Measurements from ENCODE around the gene SLC17A7.

SLC17A7 gene

GRCh38 chr19:49479975-49480628 is 38.8 kb upstream of the SLC17A7 start:
- Histone ChIP-seq H3K9me2 (replicated peaks; ENCODE audit: control insufficient read depth, low read length) (no peaks in the 10 kb centered on the region), H3K4me3 (ENCODE audit: low read length) (no peak overlapping the region), H3K27me3 (ENCODE audit: control insufficient read depth, low read length) (no peaks in the 10 kb centered on the region), H3K9me3 (ENCODE audit: control insufficient read depth, insufficient read depth, low read length) (no peaks in the 10 kb centered on the region), H3K4me1 (ENCODE audit: control insufficient read depth, low read length) (peaks cover 3% of the 10 kb centered on the region; the same call in 1 of the 2 replicates), H3K36me3 (ENCODE audit: control insufficient read depth, low read length) (no peaks in the 10 kb centered on the region), H3K27ac (ENCODE audit: low read depth, low read length) (no peak overlapping the region), H3K79me2 (ENCODE audit: control insufficient read depth, low read length) (no peaks in the 10 kb centered on the region), H3F3A (ENCODE audit: control insufficient read depth, insufficient read depth) (no peaks in the 10 kb centered on the region), H3K4me2 (ENCODE audit: low read length) (no peak overlapping the region), H4K20me1 (ENCODE audit: control insufficient read depth, insufficient read depth, low read depth, low read length) (no peaks in the 10 kb centered on the region)
- TF ChIP-seq EZH2phosphoT487 (IDR thresholded peaks at IDR 0.05; ENCODE audit: borderline replicate concordance, low read length) (no peak), CTCF (IDR thresholded peaks at IDR 0.05; ENCODE audit: low read depth, low read length, poor library complexity, severe bottlenecking) (no peak)

DNA sequence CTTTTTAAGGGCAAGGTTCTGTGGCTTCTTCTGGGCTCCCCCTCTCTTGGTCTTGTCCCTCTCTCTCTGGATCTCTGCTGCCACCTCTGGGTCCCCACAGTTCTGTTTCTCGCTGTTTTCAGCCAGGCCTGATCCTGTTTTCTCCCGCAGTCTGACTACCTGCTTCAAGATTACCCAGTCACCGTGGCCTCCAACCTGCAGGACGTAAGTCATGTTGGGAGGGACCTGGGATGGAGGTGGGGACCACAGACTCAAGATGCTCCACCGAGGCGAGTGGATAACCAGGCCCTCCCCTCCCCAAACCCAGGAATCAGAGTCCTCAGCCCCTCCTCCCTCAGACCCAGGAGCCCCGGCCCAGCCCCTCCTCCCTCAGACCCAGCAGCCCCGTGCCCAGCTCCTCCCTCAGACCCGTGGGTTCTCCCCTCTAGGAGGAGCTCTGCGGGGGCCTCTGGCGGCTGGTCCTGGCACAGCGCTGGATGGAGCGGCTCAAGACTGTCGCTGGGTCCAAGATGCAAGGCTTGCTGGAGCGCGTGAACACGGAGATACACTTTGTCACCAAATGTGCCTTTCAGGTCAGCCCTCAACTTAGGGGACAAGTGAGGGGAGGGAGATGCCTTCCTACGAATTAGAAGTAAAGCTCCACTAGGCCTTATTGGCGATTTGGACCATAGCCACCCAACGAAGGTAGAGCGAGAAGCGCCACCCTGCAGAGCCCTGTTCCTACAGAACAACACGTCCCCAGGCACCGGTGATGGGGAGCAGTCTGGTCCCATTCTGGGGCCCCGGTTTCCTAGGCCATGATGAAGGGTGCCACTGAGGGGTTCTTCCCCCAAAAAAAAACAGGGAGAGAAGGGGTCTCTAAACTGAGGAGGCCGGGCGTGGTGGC is 34.9 kb upstream of the SLC17A7 start:
- Histone ChIP-seq H3K27ac (ENCODE audit: low read depth, low read length) (no peak overlapping the region), H3K9me2 (replicated peaks; ENCODE audit: control insufficient read depth, low read length) (no peaks in the 10 kb centered on the region), H3K9me3 (ENCODE audit: control insufficient read depth, insufficient read depth, low read length) (no peaks in the 10 kb centered on the region), H3K4me2 (ENCODE audit: low read length) (no peak overlapping the region), H3K36me3 (ENCODE audit: control insufficient read depth, low read length) (peaks cover under 1% of the 10 kb centered on the region), H3K4me1 (ENCODE audit: control insufficient read depth, low read length) (peaks cover 24% of the 10 kb centered on the region), H4K20me1 (ENCODE audit: control insufficient read depth, insufficient read depth, low read depth, low read length) (no peaks in the 10 kb centered on the region), H3K4me3 (ENCODE audit: low read length) (no peak overlapping the region), H3K27me3 (ENCODE audit: control insufficient read depth, low read length) (peaks cover 6% of the 10 kb centered on the region), H3K79me2 (ENCODE audit: control insufficient read depth, low read length) (no peaks in the 10 kb centered on the region), H3F3A (ENCODE audit: control insufficient read depth, insufficient read depth) (no peaks in the 10 kb centered on the region)
- TF ChIP-seq CTCF (IDR thresholded peaks at IDR 0.05; ENCODE audit: low read depth, low read length, poor library complexity, severe bottlenecking): peak; percentile 47
- no peak for TF ChIP-seq EZH2phosphoT487 (IDR thresholded peaks at IDR 0.05; ENCODE audit: borderline replicate concordance, low read length)

DNA sequence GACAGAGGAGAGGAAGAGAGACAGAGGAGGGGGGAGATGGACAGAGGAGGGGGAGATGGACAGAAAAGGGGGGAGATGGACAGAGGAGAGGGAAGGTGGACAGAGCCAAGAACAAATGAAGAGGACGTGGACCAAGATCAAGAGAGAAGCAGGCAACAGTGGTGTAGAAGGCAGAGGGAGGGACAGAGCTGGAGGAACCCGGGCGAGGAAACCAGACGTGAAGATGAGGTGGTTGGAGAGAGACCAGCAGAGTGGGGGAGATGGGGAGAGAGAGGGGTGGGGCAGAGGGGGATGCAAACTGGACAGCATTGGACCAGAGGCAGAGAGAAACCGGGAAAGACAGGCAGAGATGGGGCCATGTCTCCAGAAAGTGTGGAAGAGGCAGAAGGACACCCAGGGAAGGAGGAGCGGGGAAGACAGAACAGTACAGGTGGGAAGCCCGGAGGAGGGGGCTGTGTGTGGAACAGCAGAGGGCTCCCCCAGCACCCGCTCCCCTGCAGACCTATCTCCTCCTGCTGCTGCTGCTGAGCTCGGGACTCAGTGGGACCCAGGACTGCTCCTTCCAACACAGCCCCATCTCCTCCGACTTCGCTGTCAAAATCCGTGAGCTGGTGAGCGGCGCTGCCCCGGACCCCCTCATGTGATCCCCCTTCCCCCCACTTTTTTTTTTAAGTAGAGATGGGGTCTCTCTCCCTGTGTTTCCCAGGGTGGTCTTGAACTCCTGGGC is 34.0 kb upstream of the SLC17A7 start:
- Histone ChIP-seq H3K79me2 (ENCODE audit: control insufficient read depth, low read length) (no peaks in the 10 kb centered on the region), H3K4me3 (ENCODE audit: low read length) (no peak overlapping the region), H3K9me3 (ENCODE audit: control insufficient read depth, insufficient read depth, low read length) (no peaks in the 10 kb centered on the region), H3K27me3 (ENCODE audit: control insufficient read depth, low read length) (peaks cover 6% of the 10 kb centered on the region), H3K36me3 (ENCODE audit: control insufficient read depth, low read length) (peaks cover 9% of the 10 kb centered on the region), H3F3A (ENCODE audit: control insufficient read depth, insufficient read depth) (peaks cover 4% of the 10 kb centered on the region; the same call in 1 of the 2 replicates), H3K27ac (ENCODE audit: low read depth, low read length) (no peak overlapping the region), H3K9me2 (replicated peaks; ENCODE audit: control insufficient read depth, low read length) (no peaks in the 10 kb centered on the region), H3K4me1 (ENCODE audit: control insufficient read depth, low read length) (peaks cover 32% of the 10 kb centered on the region), H3K4me2 (ENCODE audit: low read length) (no peak overlapping the region), H4K20me1 (ENCODE audit: control insufficient read depth, insufficient read depth, low read depth, low read length) (no peaks in the 10 kb centered on the region)
- no peak for TF ChIP-seq EZH2phosphoT487 (IDR thresholded peaks at IDR 0.05; ENCODE audit: borderline replicate concordance, low read length)
- no peak for TF ChIP-seq CTCF (IDR thresholded peaks at IDR 0.05; ENCODE audit: low read depth, low read length, poor library complexity, severe bottlenecking)
